HG02981 (cell line): ENCODE measurements around the gene ARHGEF35.
"Not testable (repeated sequence)": the region's sequence is repeated elsewhere in the genome, so short reads cannot be mapped to it uniquely, and the experiment has no call there.

Experiments used
- ATAC-seq: cut with Tn5 transposase; IDR thresholded peaks from one replicate; pipeline ENCODE4 v1.9.1; 2021; ENCODE audit warnings: mild to moderate bottlenecking, moderate library complexity; ENCODE audit not compliant: unreplicated experiment

The ARHGEF35 gene

DNA sequence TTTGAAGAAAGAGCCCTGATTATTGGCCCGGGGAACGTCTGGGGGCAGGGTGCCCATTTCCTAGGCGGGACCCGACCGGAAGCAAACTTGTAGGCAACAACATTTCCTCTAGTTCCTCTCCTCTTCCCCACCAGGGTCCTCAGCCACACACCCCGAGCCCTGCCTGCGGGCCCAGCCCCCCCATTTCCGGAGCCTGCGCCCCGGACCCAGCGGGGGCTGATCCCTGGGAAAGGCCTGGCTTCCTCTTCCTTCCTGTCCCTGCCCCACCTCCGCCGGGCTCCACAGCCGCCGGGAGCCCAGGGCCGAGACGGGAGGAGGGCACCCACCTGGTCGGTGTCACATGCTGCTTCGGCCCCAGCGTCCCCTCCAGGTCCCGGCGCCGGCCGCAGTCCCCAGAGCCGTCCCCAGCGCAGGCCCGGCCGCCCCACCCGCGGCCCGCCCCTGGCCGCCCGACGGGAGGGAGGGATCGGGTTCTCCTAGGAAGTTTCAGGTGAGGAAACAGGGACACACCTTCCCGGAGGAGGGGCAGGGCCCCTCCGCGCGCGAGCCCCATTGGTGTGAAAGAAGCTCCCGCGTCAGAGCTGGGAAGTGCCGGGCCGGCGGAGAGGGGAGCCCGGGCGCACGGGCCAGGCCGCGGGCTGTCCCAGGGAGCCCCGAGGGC is at the start of gene ARHGEF35:
Gene ARHGEF35, minus strand, starts transcription at position 622 of the 661 bp plus-strand sequence. CDS start 7,450 bp downstream, outside the sequence.
- peak; percentile 69 for ATAC-seq

DNA sequence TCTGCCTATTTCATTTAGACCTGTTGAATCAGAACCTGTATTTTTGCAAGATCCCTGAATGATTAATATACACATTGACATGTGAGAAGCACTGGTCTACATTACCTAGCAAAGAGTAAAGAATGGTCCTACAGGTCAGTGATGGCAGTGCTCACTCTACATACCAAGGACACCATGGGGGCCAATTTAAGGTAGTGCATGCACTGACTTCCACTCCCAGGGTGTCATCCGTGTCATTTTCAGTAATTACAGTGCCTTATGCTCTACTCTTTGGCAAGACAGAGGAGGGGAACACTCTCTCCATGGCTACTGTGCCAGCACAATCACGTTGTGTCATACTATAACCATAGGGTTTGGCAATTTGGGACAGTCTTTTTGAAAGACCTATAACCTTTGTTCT is 49.7 kb upstream of the ARHGEF35 start:
- ATAC-seq = not testable (repeated sequence)

DNA sequence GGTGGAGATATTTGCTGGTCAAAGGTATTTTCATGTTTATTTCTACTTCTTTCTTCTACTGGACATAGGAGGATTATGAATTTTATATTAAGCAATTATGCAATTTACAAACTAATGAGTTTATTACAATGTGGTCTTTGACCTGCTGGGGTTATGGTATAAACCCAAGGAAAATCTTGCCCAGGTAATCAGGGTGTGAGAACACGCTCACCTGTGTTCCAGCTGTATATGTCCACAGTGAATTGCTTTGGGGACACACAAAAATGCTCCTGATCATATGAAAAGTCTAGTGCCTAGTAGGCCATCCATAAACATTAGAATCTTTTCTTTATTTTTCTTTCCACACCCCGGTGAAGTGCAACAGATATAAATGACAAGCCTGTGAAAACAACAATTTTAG is 43.7 kb upstream of the ARHGEF35 start, which contains the start of gene OR2A42:
Gene OR2A42, minus strand, starts transcription at position 241 of the 400 bp plus-strand sequence. CDS start 6,762 bp downstream, outside the sequence.
- ATAC-seq = not testable (repeated sequence)

DNA sequence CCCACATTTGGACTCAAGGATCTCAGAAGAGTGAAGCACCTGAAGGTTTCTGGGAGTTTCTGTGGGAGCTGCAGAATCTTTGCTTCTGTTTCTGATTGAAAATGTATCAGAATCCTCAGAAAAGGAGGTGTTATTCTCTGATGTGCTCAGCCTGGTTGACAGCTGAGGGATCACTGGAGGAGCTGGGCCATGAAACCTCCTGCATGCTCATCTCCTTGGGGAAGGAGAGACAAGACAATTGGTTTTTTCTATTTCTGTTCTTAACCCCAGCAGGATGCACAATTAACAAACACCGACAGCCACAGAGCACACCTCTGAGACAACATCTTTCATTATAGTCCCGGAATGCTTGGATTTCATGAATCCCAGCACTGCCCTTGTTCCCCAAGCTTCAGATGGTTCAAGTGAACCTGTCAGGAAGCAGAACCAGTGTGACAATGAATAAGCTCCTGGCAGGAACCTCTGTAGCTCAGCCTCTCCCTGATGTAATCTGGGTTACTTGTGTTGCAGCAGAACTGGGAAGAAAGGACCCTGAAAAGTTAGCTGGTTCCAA is 43.0 kb upstream of the ARHGEF35 start:
- not testable (repeated sequence) for ATAC-seq

DNA sequence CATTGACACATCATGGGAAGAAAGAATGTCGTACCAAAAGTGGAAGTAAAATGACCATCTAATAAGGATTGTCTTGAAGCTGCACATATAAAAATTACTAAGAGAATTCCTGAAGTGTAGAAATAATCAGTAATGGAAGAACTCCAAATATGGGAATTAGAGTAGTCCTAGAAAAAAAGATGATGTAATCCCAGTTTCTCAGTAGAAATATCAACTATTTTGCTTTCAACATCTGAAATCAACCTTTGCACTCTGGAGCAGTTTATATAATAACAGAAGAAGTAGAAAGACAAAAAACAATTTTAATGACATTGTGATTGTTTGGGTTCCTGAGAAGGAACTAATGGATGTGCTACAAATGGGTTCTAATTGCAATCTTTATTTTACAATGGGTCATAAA is 37.4 kb upstream of the ARHGEF35 start:
- ATAC-seq = not testable (repeated sequence)

DNA sequence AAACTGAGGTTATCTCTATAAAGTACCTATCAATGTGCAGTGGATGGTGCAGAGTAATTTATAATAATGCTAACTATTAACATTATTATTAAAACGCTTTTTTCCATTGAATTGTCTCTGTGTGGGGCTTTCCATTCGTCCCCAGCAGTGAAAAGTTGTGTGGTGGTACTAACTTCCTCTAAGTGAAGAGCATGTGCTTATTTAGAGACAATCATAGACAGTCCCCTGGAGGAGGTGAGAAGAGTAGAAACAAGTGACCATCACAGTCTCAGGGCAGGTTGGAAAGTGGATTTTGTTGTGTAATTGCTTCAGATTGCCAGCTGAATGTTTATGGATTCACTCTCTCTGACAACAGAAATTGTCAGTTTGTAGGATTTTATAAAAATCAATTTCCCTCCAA is 35.4 kb upstream of the ARHGEF35 start:
- ATAC-seq = not testable (repeated sequence)

DNA sequence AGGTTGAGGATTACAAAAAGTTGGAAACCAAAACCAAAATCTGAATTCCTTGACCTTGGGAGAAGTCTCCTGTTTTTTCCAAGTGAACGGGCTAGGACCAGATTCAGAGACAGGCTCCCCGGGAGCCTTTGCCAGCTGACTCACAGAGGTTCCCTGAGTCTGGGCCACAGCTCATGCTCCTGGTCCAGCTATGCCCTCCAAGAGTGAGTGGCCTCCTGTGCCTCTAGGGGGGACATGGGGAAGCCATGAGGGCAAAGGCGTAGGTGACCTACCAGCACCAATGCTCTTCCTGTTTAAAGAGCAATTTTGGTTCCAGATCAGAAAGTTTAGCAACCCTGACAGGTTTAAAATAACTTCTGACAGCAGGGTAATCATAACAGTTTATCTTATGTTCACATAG is 33.2 kb upstream of the ARHGEF35 start:
- ATAC-seq = not testable (repeated sequence)

DNA sequence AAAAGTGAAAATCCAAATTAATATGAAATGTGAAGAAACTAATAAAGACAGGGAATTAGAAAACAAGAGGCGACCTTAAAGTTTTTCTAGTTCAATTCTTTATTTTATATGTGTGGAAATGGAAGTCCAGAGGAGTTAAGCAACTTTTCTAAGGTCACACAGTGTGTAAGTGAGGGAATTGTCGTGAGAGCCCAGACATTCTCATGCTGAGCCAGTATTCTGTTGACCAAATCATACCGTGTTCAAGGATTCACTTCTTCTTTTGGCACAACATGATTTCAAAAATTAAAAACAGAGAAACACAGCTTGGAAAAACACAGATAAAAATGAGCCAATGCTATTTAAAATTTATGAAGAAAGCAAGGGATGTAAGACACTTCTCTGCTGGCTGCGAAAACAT is 31.2 kb upstream of the ARHGEF35 start:
- ATAC-seq = not testable (repeated sequence)

DNA sequence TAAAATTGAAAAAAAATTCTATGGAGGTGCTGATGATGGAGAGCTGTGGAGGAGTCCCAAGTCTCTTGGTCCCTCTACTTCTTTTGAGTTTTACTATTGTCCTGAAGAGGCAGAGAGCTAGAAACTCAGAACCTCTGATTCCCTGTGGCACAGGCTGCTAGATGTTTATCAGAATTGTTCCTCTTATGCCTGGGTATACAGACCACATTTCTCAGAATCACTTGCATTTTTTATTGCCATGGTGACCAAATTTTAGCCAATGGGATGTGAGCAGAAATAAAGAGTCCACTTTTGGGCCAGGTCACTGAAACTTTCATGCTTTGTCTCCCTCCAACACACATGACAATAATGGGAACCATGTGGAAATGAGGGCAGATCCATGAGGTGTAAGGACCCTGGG is 28.0 kb upstream of the ARHGEF35 start:
- not testable (repeated sequence) for ATAC-seq

DNA sequence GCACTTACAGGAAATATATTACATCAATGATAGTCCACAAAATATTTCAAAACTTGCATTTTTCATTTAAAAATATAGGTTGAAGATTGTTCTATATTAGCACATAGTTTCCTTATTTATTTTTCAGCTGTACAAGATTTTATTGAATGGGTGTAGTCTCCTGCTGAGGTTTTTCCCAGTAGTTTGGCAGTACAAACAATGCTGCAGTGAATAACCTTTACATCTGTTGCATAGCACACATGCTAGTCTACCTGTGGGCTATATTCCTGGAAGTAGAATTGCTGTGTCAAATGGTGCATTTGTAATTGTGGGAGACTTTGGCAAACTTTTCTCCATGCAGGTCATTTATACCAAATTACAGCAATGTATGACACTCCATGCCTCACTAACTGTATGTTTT is 24.9 kb upstream of the ARHGEF35 start:
- ATAC-seq = not testable (repeated sequence)

DNA sequence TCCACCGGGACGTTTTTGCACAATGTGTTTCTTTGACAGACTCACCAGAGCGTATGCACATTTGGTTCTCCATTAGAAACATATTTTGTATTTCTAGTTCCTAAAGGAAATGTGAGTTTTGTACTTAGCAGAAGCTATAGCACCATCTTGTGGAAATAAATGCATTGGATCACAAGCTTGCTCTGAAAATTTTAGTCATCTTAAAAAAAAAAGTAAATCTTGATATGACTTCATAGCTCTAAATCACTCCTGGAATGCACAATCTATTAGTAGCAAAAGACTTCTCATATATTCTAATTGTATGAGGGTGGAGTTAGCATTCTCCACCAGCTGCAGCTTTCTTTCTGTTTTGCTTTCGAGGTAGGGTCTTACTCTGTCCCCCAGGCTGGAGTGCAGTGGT is 23.5 kb upstream of the ARHGEF35 start:
- ATAC-seq = not testable (repeated sequence)

DNA sequence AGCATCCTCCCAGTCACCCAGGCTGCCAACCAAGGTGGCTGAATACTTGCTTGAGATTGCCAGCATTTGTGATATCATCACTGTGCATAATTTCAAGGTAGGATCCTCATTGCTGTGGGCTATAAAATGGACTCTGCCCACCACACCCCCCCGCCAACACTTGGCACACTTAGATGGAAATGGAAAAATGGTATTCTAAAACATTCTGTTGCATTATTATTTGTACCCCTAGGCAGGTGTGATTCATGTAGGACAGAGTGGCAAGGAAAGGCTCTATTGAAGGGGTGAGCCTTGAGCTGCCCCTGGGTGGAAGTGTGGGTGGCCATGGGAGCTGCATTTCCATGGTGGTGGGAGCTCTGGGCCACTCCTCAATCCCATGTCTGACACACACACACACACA is 22.9 kb upstream of the ARHGEF35 start:
- ATAC-seq = not testable (repeated sequence)

DNA sequence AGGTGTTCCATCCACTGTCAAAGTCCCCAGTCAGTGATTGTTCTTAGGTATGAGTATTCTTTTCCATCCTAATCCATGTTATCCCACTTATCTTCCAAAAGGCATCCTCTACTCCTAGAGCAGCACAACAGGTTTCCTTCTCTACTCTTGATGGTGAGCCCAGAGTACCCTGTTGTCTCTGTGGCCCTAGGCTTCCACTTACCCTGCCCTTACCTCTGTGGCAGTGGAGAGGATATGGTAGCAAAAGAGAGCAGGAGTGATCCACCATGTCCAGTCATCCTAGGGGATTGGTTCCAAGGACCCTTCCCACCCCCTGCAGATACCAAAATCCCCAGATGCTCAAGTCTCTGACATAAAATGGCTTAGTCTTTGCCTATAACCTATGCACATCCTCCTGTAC is 21.6 kb upstream of the ARHGEF35 start:
- not testable (repeated sequence) for ATAC-seq

DNA sequence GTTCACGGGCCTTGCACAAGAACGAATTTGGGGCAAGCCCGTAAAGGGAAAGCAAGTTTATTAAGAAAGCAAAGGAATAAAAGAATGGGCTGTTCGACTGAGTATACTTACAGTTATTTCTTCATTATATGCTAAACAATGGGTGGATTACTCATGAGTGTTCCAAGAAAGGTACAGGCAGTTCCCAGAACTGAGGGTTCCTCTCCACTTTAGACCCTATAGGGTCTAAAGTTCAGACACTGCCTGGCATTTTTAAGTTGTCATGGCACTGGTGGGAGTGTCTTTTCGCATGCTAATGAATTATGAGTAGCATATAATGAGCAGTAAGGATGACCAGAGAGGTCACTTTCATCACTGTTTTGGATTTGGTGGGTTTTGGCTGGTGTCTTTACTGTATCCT is 9.7 kb upstream of the ARHGEF35 start:
- ATAC-seq = not testable (repeated sequence)

DNA sequence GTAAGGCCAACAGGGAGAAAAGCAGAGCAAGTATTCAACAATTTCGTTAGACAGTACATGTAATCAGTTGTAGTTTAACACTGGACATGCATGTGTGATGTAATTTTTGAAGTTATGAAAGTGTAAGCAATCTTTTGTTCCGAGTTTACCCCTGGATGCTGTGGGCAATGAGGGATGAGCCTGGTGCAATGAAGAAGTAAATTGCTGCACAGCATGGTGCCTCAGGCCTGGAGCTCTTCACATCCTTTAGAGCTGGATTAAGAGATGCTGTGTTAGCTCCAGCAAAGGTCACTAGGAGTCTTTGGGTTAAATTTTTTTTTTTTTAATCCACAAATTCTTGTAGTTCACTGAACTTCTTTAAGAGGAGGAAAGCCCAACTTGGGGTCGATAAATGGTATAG is 7.5 kb upstream of the ARHGEF35 start:
- not testable (repeated sequence) for ATAC-seq

DNA sequence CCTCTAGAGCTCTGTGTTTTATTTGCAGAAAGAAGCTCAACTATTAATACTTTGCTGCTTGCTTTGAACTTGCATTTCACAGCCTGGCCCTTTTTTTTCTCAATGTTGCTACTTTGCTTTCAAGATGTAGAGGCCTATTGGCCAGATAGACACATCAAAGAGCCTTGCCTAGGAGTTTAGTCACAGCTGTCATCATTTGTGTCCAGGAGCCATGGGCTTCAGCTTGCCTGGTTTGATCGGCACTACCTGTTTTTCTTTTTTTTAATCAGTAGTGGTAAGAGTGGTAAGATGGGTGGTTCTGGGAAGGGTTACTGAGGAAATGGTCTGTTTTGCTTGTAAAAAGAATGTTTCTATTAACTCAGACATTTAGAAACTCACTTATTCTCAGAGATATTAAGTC is 6.3 kb upstream of the ARHGEF35 start:
- ATAC-seq = peak; percentile 20

DNA sequence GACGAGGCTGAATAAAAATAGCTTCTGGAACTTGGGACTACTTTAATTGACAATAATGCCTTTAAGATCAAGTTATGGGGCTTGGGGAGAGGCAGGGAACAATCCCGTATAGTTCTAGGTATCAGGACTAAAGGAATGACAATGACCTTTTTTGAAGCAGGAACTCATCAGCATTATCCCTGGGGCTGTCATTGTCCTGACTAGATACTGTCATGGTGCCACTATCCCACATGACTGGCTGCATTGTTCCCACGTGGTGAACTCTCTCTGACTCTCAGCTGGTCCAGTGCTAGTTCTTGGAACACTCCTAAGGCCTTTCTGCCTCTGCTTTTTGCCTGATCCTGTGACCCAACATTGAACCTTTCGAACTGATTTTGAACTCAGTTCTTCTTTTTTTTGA is 3.3 kb upstream of the ARHGEF35 start:
- ATAC-seq = not testable (repeated sequence)

DNA sequence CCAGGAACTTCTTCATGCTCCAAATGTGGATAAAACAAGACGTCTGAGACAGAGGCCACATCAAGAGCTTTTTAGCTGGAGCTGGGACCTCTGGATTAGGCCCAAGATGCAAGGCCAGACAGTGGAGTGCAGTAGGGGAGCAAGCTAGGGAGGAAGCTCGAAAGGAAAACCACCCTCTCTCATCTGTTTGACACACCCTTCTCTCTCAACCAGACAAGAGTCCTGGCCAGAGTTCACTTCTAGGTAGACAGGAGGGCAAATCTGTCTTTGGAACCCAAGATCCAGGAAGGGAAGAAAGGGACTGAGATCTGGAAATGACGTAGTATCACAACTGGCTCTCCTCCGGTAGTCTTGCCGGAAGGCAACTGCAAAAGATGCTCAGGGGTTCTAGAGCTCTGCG is 1.2 kb downstream of the ARHGEF35 start:
- ATAC-seq = not testable (repeated sequence)

DNA sequence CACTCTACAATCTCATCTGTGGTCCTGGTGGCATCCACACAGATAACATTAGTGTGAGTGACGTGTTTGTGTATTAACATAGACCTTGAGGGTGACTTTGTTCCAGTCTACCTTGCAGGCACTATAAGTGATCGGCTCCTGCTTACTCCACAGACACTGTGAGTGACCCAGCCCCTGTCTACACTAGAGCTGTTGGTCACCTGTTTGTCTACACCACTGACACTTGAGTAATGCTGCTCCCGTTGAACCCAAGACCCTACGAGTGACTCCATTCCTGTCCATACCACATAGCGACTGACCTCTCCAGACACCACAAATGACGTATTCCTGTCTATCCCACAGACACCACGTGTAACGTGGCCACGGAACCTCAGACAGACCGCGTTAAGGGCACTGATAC is 1.9 kb downstream of the ARHGEF35 start:
- ATAC-seq = not testable (repeated sequence)

DNA sequence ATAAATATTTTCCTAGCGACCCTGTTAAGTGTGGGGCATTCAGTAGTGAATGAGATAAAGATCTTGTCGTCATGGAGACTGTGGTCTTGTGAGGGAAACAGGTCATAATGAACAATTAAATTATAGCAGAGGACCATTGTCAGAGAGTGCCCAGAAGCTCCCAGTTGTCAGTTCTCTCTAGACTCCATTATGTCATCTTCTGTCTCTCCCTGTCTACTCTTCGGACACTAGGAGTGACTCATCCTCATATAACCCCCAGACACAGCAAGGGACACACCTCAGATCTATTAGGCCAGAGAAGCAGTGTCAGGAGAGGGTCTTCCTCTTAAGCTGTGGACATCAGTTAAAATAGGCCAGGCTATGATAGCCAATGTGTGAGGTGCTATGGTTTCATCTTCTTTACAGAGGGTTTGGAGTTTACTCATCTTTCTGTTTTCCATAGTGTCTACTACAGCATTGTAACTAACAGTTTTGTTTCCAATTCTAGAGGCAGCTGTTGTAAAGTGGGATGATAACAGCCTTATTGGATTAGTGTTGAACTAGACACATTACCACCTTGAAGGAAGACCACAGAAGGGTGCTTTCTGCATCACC is 7.0 kb downstream of the ARHGEF35 start:
- ATAC-seq = not testable (repeated sequence)

DNA sequence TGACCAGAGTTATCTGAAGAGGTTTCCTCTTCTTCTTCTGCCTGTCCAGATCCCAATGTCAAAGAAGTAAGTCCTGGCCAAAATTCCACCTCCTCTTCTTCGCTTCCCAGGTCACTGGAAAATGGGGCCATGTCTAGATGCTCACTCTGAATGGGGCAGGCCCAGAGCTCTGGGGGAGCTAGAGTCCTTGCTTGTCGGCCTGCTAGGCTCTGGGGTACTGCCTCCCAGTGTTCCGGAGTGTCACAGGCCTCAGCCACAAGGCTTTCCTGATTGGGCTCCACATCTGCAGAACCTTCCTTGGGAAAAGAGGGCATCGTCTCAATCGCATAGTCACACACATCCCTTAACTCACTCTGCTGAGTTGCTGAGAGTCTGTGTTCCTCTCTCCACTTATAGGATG is 7.8 kb downstream of the ARHGEF35 start:
- ATAC-seq = not testable (repeated sequence)

DNA sequence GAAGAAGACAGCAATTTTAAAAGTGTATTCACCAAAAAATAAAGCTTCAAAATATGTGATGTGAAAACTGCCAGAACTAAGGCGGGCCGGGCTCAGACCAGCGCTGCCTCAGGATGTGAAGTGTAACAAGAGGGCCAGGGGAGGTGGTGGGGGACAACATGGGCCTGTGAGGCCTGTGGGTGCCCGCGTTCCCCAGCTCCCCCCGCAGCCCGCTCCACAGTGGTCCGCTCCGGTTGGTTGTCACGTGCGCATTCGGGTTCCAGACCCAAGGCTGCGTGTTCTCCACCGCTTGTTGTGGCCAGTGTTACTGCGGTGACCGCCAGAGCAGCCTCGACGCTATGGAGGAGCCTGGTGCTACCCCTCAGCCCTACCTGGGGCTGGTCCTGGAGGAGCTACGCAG is 12.5 kb downstream of the ARHGEF35 start, which contains the start of gene CTAGE4:
Gene CTAGE4, plus strand, starts transcription at position 301 of the 400 bp plus-strand sequence. Its CDS starts 38 bp downstream, at position 339.
- not testable (repeated sequence) for ATAC-seq
